LNCaP clone FGC (cell line): ENCODE data around the gene DTNBP1.
A peak's percentile ranks its signal among the peaks of the same experiment; 100 is the strongest.

Source experiments
- DNase-seq: peaks from one replicate; pipeline ENCODE4 v3.0.0-alpha.2; 2011; ENCODE audit warnings: low read depth
- H3K4me3 ChIP-seq: 2 replicates; pipeline ENCODE4 v1.5.1; 2011; ENCODE audit warnings: mild to moderate bottlenecking, low read depth, low read length, control low read depth
- CTCF ChIP-seq: IDR thresholded peaks from 2 replicates; pipeline ENCODE4 v1.5.1; 2012; ENCODE audit warnings: mild to moderate bottlenecking; ENCODE audit not compliant: control insufficient read depth, insufficient read depth; ENCODE audit errors: extremely low read depth

Gene DTNBP1

GRCh38 chr6:15515660-15516375, 147.0 kb downstream of the DTNBP1 start:
- peak; percentile 32; the same call in 1 of the 2 replicates for TF ChIP-seq CTCF
- H3K4me3 ChIP-seq, result no peak overlapping the region
- DNase-seq, result no peak

GRCh38 chr6:15515226-15515625, 147.6 kb downstream of the DTNBP1 start:
- TF ChIP-seq CTCF, result no peak
- DNase-seq, result no peak
- no peak overlapping the region for H3K4me3 ChIP-seq

- no peak for DNase-seq
- no peak for TF ChIP-seq CTCF
- H3K4me3 ChIP-seq, result no peak overlapping the region
Measured at GRCh38 chr6:15513801-15514711, 148.8 kb downstream of the DTNBP1 start.

- TF ChIP-seq CTCF, result no peak
- no peak for DNase-seq
- no peak overlapping the region for H3K4me3 ChIP-seq
Measured at GRCh38 chr6:15513131-15513771, 149.6 kb downstream of the DTNBP1 start.

GRCh38 chr6:15512721-15513120, 150.1 kb downstream of the DTNBP1 start:
- no peak overlapping the region for H3K4me3 ChIP-seq
- no peak for TF ChIP-seq CTCF

GRCh38 chr6:15512126-15512525, 150.7 kb downstream of the DTNBP1 start:
- peak; percentile 25; the same call in 1 of the 2 replicates for TF ChIP-seq CTCF
- no peak overlapping the region for H3K4me3 ChIP-seq
- no peak for DNase-seq

More at GRCh38 chr6:15512721-15513120, 150.1 kb downstream of the DTNBP1 start:
- DNase-seq, result no peak
